GM21526 (cell line): ENCODE measurements around the gene PTPN4.

Experiments
- ATAC-seq: cut with Tn5 transposase; IDR thresholded peaks from one replicate; pipeline ENCODE4 v1.9.1; 2021; ENCODE audit warnings: moderate library complexity; ENCODE audit not compliant: unreplicated experiment, low FRiP score

Gene PTPN4, protein sequence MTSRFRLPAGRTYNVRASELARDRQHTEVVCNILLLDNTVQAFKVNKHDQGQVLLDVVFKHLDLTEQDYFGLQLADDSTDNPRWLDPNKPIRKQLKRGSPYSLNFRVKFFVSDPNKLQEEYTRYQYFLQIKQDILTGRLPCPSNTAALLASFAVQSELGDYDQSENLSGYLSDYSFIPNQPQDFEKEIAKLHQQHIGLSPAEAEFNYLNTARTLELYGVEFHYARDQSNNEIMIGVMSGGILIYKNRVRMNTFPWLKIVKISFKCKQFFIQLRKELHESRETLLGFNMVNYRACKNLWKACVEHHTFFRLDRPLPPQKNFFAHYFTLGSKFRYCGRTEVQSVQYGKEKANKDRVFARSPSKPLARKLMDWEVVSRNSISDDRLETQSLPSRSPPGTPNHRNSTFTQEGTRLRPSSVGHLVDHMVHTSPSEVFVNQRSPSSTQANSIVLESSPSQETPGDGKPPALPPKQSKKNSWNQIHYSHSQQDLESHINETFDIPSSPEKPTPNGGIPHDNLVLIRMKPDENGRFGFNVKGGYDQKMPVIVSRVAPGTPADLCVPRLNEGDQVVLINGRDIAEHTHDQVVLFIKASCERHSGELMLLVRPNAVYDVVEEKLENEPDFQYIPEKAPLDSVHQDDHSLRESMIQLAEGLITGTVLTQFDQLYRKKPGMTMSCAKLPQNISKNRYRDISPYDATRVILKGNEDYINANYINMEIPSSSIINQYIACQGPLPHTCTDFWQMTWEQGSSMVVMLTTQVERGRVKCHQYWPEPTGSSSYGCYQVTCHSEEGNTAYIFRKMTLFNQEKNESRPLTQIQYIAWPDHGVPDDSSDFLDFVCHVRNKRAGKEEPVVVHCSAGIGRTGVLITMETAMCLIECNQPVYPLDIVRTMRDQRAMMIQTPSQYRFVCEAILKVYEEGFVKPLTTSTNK

DNA sequence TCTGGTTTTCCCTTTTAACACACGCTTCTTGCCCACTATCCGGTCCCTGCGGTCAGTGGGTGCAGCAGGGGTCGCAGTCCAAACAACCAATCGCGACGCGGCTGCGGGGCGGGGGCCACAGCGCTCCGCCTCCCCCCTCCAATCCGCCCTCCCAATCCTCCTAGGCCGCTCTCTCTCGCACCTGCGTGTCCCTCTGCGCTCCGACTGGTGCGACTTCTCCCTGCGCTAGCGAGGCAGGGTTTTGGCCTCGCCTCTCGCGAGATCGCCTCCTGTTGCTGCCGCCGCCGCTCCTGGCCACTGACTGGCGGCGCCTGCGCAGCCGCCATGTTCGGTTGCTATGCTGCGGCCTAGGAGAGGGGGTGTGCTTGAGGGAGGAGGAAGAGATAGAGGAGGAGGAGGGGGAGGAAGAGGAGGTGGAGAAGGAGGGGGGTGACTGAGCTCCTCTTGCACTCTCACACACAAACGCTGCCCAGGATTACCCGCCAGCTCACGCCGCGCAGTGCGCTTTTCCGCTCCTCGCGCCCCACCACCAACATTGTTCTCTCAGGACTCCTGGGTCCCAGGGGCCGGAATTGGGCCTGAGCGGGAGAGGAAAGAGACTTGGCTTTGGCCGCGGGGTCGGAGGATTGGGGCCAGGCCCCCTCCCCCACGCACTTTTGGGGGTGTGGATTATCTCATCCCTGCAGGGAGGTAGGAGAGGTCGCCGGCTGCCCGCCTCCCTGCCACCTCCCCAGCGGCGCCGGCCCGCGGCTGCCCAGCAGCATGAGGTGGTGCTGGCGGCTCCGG, at the start of gene PTPN4:
Gene PTPN4, plus strand, starts transcription at position 472 of the 786 bp plus-strand sequence. CDS start 49,932 bp downstream, outside the sequence.
- peak; percentile 96 for ATAC-seq

- ATAC-seq = no peak
Observed at GRCh38 chr2:119710281-119710680, 49.4 kb upstream of the PTPN4 start.

DNA sequence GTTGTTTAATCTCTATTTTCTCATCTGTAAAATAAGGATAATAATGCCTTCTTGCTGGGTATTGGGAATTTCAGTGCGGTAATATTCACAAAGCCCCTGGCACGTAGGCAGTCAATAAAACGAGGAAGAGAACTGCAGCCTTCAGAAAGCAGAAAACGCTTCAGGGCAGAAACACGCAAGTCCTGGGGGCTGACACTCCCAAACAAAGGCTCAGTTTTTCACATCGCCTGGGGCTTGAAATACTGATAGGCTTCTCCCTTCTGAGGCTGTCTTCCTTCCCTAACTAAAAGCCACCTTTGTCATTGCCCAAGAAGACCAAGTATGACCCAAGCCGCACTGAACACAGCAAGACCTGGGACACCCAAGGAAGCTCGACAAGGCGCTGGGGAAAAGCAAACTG, 48.4 kb upstream of the PTPN4 start:
- no peak for ATAC-seq

- ATAC-seq = no peak
Observed at GRCh38 chr2:119712571-119712970, 47.2 kb upstream of the PTPN4 start.

DNA sequence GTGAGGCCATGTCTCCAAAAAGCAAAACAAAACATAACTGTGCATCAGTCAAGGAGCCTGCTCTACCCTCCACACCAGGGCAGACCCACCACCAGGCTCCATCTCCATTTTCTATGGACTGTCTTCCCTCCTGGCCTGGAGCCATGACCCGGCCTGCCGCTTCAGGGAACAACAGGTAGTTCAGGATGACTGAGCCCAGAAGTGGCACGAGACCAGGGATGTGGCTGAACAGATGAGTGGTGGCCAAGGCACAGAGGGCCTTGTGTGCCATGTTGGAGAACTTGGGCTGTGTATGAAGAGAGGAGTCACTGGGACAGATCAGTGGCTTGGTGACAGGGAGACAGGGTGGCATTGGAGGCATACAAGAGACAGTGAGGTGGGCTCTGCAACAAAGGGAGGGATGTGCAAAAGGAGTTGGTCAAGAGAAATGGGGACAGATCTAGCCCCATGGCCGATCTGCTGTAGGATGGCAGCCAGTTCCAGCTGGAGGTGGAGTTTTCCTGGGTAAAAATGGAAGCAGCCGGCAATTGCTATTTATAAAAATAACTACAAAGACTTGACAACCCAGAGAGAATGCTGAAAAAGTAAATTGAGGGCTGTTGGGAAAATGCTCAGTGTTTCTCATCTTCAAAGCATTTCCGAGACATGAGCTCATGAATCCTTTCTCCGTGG, 45.8 kb upstream of the PTPN4 start:
- ATAC-seq = no peak

- ATAC-seq = no peak
Observed at GRCh38 chr2:119715409-119716283, 44.1 kb upstream of the PTPN4 start.

GRCh38 chr2:119716284-119716672, 43.4 kb upstream of the PTPN4 start:
- no peak for ATAC-seq

GRCh38 chr2:119718501-119719260, 41.0 kb upstream of the PTPN4 start:
- ATAC-seq = no peak

DNA sequence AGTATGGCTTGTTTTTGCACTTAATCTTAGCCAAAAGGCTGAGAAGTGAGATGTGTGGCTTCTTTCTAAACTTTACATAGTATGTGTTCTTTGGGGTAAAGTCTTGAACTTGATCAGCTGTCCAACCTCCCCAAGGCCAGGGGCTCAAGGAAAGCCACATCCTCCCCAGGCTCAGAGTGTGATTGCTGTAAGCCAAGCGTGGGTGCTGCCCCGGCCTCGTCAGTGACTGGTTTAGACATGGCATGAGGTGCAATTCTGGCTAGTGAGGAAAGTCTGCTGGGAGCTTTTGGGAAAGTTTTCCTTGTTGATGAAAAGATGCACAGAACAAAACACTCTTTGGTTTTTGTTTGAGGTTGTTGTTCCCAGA, 40.5 kb upstream of the PTPN4 start:
- ATAC-seq = no peak

- no peak for ATAC-seq
Observed at GRCh38 chr2:119721043-119721442, 38.7 kb upstream of the PTPN4 start.

DNA sequence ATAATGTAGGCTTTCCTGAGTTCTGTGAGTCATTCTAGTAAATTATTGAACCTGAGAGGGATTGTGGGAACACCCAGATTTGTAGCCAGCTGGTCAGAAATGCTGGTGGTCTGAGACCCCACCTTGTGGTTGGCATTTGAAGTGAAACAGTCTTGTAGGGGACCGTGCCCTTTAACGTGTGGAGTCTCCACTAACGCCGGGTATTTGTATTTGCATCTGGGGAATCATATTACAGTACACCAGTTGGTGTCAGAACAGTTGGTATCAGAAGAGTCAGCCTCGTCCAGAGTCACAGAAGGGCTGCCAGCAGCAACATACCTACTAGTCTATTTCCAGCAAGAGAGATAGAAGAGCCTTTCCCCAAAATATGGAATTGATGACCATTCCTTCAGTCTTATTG, 38.3 kb upstream of the PTPN4 start:
- no peak for ATAC-seq

DNA sequence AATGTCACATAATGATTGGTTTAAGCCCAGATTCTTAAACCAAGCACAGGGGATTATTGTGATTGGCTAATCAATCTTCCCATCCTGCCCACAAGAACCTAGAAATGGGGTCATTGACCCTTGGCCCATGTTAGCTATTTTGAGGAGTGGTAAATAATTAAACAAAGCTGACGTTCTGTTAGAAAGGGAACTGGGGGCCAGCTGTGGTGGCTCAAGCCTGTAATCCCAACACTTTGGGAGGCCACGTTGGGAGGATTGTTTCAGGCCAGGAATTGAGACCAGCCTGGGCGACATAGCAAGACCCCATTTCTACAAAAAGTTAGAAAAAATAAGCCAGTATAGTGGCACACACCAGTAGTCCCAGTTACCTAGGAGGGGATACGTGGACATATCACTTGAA, 37.8 kb upstream of the PTPN4 start:
- no peak for ATAC-seq

DNA sequence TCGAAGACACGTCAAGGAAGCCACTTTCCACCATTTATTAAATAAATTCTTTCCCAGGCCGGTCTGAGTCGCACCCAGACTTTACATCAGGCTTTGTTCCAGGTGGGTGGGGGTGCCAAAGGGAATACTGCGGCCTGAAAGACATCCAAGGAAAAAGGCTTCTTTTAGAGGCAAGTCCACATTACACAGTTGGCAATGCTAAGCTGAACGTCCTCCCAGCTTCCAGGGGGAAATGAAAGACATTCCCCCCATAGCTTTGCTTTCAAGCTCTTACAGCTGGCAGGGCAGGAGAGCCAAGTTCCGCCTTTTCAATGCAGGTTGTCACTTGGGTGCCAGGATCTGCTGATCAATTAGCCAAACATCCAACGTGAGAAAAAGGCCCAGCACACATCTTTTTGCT, 36.5 kb upstream of the PTPN4 start:
- ATAC-seq = no peak

DNA sequence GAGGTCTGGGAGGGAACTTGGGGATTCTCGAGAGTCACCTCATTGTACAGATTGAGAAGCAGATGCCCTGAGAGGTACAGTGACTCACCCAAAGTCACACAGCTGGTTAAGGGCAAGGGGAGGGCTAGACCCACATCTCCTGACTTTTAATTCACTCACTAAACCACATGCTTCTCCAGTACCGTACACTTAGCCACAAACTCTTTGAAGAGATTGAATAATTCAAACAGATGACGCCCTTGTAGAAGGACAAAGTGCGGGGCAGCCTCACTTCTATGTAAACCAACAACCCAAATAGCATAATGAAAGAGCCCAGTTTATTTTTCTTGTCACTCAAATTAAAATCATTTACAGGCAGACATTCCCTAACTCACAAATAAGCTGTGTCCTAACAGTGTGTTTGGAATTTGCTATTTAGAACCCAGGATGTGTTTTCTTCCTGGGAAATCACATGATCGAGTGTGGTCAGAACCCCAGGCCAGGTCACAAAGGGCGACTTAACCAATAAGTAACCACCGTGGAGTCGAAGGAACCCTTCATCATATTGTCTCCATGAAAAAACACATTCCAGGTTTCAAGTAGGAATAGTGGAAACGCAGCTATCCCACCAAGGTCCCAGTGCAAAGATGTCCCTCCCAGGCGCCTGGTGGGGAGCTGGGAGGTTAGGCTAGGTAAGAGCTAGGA, 35.8 kb upstream of the PTPN4 start:
- ATAC-seq = no peak

DNA sequence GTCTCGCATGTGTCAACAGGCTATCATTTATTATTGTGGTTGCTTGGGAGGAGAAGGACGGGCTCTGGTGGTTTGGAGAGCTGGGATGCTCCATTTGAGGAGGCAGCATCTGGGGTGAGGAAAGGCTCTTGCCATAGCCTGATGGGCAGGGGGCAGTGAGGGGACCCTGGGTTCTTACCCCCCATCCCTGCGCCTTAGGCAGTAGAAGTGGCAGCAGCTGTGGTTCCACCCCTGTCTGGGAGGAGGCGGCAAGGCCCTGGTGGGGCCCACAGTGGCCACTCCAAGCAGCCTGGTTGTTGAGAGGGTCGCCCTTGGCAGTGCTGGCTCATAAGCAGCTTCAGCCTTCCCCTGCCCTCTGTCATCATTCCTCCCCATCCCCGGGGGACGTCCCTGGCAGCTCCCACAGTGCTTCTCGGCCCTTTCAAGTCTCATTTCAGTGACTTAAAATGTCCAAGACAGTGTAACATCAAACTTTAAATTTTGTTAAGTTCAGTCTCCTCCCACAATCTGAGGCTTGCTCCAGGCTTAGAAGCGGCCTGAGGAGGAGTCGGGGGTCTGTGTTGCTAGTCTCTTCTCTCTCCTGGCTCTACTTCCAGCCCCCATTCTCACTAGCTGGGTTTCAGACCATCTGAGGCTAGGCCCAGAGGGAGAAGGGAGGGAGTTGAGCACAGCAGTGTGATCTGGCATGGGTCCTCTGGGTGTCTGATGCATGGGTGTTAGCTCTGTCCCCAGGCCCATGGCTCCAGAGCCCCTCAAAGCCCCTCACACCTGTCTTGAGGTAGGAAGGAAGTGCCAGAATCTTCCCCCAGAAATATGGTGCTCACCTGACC, 34.9 kb upstream of the PTPN4 start:
- ATAC-seq = no peak

DNA sequence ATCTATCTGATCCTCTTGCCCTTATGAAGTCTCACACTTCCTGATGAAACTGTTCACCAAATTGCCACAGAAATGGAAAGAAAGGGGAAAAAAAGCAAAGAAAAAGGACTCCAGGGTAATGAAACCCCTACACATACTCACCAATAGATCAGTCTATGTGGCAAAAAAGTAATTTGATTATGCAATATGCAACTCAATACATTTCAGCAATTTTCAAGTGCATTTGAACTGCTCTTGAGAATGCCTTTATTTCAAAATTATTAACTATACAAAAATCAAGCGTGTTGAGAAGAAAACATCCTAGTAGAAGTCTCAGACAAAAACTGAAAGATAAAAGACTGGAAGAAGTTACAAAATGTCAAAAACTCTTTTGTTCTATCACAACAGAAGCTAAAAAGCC, 32.2 kb upstream of the PTPN4 start:
- ATAC-seq = no peak

DNA sequence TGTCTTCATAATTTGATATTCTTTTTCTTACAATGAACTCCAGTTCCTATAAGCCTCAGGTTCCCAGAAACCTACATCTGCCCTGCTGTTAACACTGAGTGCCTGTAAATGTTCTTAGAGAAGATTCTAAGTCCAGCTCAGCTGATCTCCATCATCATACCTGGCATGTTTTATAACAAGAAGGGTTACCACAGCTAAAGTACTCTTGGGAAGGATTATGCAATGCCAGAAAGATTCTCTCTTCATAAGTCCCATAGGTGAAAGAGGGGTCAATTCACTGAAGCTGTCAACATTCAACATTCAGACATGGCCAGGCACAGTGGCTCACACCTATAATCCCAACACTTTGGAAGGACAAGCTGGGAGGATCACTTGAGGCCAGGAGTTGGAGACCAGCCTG, 31.3 kb upstream of the PTPN4 start:
- no peak for ATAC-seq
